Amygdala (tissue), 56 donors: Measurements from ENCODE around the gene PTPN21.
"Not testable (repeated sequence)": the region's sequence is repeated elsewhere in the genome, so short reads cannot be mapped to it uniquely, and the experiment has no call there.

Source experiments
- DNase-seq, 56 donors: peaks; one replicate each; lab custom pipeline; 2025; lab: John Stamatoyannopoulos, UW

Gene PTPN21

GRCh38 chr14:88553886-88554456 is 836 bp downstream of the PTPN21 start:
- peak in 7 of 56 donors; percentile 14 to 34 (median 28) for DNase-seq

GRCh38 chr14:88552876-88553275 is 1.9 kb downstream of the PTPN21 start:
- no peak for DNase-seq

- peak in 32 of 56 donors; percentile 4 to 70 (median 33) for DNase-seq
Observed at GRCh38 chr14:88551980-88552431, 2.8 kb downstream of the PTPN21 start.

- DNase-seq, result peak; percentile 20 to 87 (median 72)
Observed at GRCh38 chr14:88551094-88551870, 3.5 kb downstream of the PTPN21 start.

GRCh38 chr14:88550078-88550477 is 4.7 kb downstream of the PTPN21 start:
- no peak for DNase-seq

- DNase-seq, result no peak
Observed at GRCh38 chr14:88547386-88547780, 7.4 kb downstream of the PTPN21 start.

- DNase-seq, result no peak
Observed at GRCh38 chr14:88546621-88547385, 8.0 kb downstream of the PTPN21 start.

- no peak for DNase-seq
Observed at GRCh38 chr14:88545256-88545655, 9.6 kb downstream of the PTPN21 start.

- DNase-seq, result no peak
Observed at GRCh38 chr14:88542857-88543795, 11.7 kb downstream of the PTPN21 start.

- DNase-seq, result no peak
Observed at GRCh38 chr14:88541324-88541723, 13.5 kb downstream of the PTPN21 start.

- DNase-seq, result no peak
Observed at GRCh38 chr14:88535813-88536212, 19.0 kb downstream of the PTPN21 start.

GRCh38 chr14:88535149-88535548 is 19.7 kb downstream of the PTPN21 start:
- no peak for DNase-seq

- DNase-seq, result no peak
Observed at GRCh38 chr14:88533064-88533602, 21.7 kb downstream of the PTPN21 start.

GRCh38 chr14:88529889-88530288 is 24.9 kb downstream of the PTPN21 start:
- not testable (repeated sequence) for DNase-seq

GRCh38 chr14:88522393-88522792 is 32.4 kb downstream of the PTPN21 start:
- DNase-seq, result no peak

GRCh38 chr14:88521818-88522217 is 33.0 kb downstream of the PTPN21 start:
- DNase-seq, result no peak

- no peak for DNase-seq
Observed at GRCh38 chr14:88519907-88520306, 34.9 kb downstream of the PTPN21 start.

- no peak for DNase-seq
Observed at GRCh38 chr14:88518592-88519512, 36.0 kb downstream of the PTPN21 start.

GRCh38 chr14:88516861-88517357 is 37.9 kb downstream of the PTPN21 start:
- no peak for DNase-seq
